Measurements from ENCODE around the gene GFM2. TPM values are rescaled to one million over a fixed set of nuclear protein-coding genes. Genes with fewer than 3 reads are reported as not detected.

Gene GFM2
- total RNA-seq, 1 donor from 2014 or later, result 25.1 TPM

DNA sequence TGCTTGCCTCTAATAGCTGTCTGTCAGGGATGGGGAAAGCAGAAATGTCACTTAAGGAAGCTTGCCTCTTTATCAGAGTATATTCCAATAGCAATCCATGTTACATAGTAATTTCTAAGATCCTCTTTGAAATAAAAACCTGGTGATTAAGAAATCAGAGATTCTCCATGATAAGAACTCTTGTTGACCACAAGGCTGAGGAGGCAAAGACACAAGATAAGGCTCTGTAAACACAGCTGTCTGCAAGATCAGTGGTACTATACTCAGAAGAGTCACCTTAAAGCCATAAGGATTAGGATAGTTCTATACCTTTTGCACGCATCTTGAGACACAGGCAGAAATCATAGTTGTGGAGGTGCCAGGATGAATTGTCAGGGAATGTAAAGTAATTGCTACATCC is 41.6 kb downstream of the GFM2 start:
- H3K4me3 Mint-ChIP-seq (ENCODE audit: unreplicated experiment), result no peak overlapping the region
- TF ChIP-seq, protein P1, sequence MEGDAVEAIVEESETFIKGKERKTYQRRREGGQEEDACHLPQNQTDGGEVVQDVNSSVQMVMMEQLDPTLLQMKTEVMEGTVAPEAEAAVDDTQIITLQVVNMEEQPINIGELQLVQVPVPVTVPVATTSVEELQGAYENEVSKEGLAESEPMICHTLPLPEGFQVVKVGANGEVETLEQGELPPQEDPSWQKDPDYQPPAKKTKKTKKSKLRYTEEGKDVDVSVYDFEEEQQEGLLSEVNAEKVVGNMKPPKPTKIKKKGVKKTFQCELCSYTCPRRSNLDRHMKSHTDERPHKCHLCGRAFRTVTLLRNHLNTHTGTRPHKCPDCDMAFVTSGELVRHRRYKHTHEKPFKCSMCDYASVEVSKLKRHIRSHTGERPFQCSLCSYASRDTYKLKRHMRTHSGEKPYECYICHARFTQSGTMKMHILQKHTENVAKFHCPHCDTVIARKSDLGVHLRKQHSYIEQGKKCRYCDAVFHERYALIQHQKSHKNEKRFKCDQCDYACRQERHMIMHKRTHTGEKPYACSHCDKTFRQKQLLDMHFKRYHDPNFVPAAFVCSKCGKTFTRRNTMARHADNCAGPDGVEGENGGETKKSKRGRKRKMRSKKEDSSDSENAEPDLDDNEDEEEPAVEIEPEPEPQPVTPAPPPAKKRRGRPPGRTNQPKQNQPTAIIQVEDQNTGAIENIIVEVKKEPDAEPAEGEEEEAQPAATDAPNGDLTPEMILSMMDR (IDR thresholded peaks at IDR 0.05; ENCODE audit: unreplicated experiment), result no peak
- no peaks in the 10 kb centered on the region for H3K9me3 Mint-ChIP-seq (ENCODE audit: unreplicated experiment)
- H3K27ac Mint-ChIP-seq (ENCODE audit: unreplicated experiment), result no peak overlapping the region
- DNase-seq (ENCODE audit: low spot score), result no peak
- peaks cover 3% of the 10 kb centered on the region for H3K36me3 Mint-ChIP-seq (ENCODE audit: low read depth, unreplicated experiment)
- H3K27me3 Mint-ChIP-seq (ENCODE audit: unreplicated experiment), result no peaks in the 10 kb centered on the region
- H3K4me1 Mint-ChIP-seq (ENCODE audit: unreplicated experiment), result peaks cover 8% of the 10 kb centered on the region

DNA sequence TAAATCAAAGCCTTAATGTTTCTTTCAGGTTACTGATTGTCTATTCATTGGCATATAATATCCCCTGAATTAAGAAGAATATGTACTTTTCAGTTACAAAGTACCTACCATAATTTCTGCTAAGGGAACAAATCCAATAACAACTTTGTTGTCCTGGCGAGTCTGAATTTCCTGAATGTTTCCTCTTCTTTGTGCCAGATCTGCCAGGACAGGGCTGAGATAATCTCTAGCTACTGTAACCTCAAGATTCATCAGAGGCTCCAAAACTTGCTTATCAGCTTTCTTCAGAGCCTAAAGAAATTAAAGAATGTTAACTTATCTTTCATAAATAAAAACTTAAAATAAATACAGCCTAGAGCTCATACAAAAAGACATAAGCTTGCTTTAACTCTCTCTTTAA is 44.6 kb downstream of the GFM2 start:
- peaks cover 8% of the 10 kb centered on the region for H3K4me1 Mint-ChIP-seq (ENCODE audit: unreplicated experiment)
- H3K27me3 Mint-ChIP-seq (ENCODE audit: unreplicated experiment), result no peaks in the 10 kb centered on the region
- H3K36me3 Mint-ChIP-seq (ENCODE audit: low read depth, unreplicated experiment), result peaks cover 13% of the 10 kb centered on the region
- no peak overlapping the region for H3K4me3 Mint-ChIP-seq (ENCODE audit: unreplicated experiment)
- no peaks in the 10 kb centered on the region for H3K9me3 Mint-ChIP-seq (ENCODE audit: unreplicated experiment)
- no peak for DNase-seq (ENCODE audit: low spot score)
- H3K27ac Mint-ChIP-seq (ENCODE audit: unreplicated experiment), result no peak overlapping the region
- TF ChIP-seq, protein P1 (IDR thresholded peaks at IDR 0.05; ENCODE audit: unreplicated experiment), result no peak

DNA sequence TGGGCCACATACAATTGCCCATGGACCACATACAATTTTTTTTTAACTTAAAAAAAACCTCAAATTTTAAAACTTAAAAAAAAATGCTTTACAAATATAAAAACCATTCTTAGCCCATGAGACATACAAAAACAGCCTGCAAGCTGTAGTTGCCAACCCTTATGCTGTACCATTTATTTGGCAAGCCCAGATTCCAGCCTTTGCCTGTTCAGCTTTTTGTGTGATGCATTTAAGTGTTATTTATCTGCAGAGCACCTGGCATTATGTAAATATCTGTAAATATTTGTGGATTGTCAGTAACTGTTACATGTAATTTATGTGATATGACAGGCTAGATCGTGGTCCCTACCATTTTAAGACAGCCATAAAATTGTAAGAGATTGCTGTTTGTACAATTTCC is 49.3 kb downstream of the GFM2 start:
- TF ChIP-seq, protein P1 (IDR thresholded peaks at IDR 0.05; ENCODE audit: unreplicated experiment), result no peak
- Mint-ChIP-seq H3K27ac (ENCODE audit: unreplicated experiment) (no peak overlapping the region), H3K27me3 (ENCODE audit: unreplicated experiment) (no peaks in the 10 kb centered on the region), H3K4me1 (ENCODE audit: unreplicated experiment) (no peaks in the 10 kb centered on the region), H3K9me3 (ENCODE audit: unreplicated experiment) (no peaks in the 10 kb centered on the region), H3K36me3 (ENCODE audit: low read depth, unreplicated experiment) (peaks cover 17% of the 10 kb centered on the region), H3K4me3 (ENCODE audit: unreplicated experiment) (no peak overlapping the region)
- no peak for DNase-seq (ENCODE audit: low spot score)

DNA sequence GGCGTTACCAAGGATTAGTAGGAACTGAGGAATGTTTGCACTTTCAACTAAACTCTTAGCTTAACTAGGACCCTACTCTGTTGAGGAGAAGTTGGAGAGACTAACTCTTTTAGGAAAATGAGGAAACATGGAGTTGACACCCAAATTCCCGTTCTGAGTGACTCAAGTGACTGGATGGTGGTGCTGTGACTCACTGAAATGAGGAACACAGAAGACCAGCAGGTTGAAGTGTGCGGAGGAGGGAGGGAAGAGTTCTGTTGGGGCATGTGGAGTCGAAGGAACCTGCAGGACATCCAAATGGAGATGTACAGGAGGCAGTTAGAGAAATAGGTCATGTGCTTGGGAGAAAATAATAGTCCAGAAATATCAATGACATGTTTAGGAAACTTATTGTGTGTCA is 73.7 kb downstream of the GFM2 start:
- Mint-ChIP-seq H3K36me3 (ENCODE audit: low read depth, unreplicated experiment) (peaks cover 15% of the 10 kb centered on the region), H3K9me3 (ENCODE audit: unreplicated experiment) (no peaks in the 10 kb centered on the region), H3K27ac (ENCODE audit: unreplicated experiment) (no peak overlapping the region), H3K27me3 (ENCODE audit: unreplicated experiment) (no peaks in the 10 kb centered on the region), H3K4me1 (ENCODE audit: unreplicated experiment) (peaks cover 4% of the 10 kb centered on the region), H3K4me3 (ENCODE audit: unreplicated experiment) (no peak overlapping the region)
- no peak for DNase-seq (ENCODE audit: low spot score)
- TF ChIP-seq, protein P1 (IDR thresholded peaks at IDR 0.05; ENCODE audit: unreplicated experiment), result no peak

DNA sequence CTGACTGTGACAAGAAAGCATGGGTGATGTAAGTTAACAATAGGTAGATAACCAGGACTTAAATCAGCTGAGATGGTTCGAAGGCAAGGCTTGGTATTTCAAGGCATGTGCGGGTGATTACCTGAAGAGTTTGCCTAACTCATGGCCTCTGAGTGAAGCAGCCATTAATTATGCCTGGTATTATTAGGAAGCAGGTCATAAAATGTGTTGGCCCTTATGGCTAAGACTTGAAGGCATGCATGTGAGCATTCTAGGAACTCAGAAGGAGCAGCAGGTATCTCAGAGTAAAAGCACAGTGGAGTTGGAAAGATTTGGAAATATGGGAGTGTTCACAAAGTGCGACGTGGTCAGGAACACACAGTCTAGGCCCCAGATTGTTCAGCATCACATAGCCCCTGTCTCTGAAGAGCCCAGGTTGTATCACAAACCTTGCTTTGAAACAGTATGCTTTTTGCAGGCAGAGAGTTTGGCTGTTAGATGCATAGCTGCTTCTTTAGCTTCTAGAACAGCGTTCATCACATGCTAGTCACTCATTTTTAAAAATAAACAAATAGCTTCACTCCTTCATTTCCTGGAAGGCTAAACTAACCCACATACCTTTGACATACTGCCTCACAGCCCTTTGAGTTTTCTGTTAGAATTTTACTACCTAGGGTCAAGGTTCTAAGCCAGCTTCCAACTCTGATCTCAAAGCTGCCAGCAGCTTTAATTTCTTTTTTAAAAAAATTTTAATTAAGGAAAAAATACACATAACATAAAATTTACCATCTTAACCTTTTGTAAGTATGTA is 79.8 kb downstream of the GFM2 start:
- H3K4me3 Mint-ChIP-seq (ENCODE audit: unreplicated experiment), result no peak overlapping the region
- no peak overlapping the region for H3K27ac Mint-ChIP-seq (ENCODE audit: unreplicated experiment)
- TF ChIP-seq, protein P1 (IDR thresholded peaks at IDR 0.05; ENCODE audit: unreplicated experiment), result no peak
- H3K9me3 Mint-ChIP-seq (ENCODE audit: unreplicated experiment), result no peaks in the 10 kb centered on the region
- H3K36me3 Mint-ChIP-seq (ENCODE audit: low read depth, unreplicated experiment), result peaks cover 3% of the 10 kb centered on the region
- no peaks in the 10 kb centered on the region for H3K27me3 Mint-ChIP-seq (ENCODE audit: unreplicated experiment)
- peaks cover 18% of the 10 kb centered on the region for H3K4me1 Mint-ChIP-seq (ENCODE audit: unreplicated experiment)
- no peak for DNase-seq (ENCODE audit: low spot score)

Data from endothelial cell (in vitro differentiated cells).